ENCODE results near the gene BOK. TPM values are rescaled to one million over a fixed set of nuclear protein-coding genes. Genes with fewer than 3 reads are reported as not detected.

BOK gene
- polyA plus RNA-seq, 3 donors: 0.05 TPM; not detected in 2

DNA sequence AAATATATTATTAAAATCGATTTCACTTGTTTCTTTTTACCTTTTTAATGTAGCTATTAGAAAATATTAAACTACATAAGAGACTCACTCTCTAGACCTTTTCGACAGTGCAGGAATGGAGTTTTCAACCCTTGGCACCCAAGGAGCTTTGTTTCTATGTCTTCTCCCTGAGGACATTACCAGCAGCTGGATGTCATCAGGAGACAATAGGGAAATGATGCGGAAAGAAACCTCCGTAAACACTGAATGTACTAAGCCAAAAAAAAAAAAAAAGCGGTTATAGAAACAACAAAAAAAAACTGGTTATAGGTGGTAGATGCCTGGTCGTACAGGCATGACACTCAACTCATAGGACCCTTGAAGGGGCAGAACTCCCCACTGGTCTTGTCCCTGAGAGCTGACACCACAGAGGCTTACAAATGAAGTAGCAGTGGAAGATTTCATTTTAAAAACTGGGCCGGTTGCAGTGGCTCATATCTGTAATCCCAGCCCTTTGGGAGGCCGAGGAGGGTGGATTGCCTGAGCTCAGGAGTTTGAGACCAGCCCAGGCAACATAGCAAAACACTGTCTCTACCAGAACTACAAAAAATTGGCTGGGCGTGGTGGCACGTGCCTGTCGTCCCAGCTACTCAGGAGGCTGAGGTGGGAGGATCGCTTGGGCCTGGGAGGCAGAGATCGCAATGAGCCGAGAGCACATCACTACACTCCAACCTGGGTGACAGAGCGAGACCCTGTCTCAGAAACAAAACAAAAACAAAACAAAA lies 54.7 kb downstream of the BOK start:
- Histone ChIP-seq H3K27ac (ENCODE audit: low read depth in 1 of 2, low read length in 2 of 2) (no peak overlapping the region), H3K4me1 (ENCODE audit: control insufficient read depth in 1 of 2, insufficient read depth in 2 of 2, low read length in 2 of 2) (peaks cover 17 to 24% of the 10 kb centered on the region in 2 donors), H2AFZ (ENCODE audit: insufficient read depth, low read depth, low read length, poor library complexity, severe bottlenecking) (no peak overlapping the region), H4K20me1 (ENCODE audit: insufficient read depth, low read length) (peaks cover 15% of the 10 kb centered on the region), H3K9me3 (replicated peaks in 1 of 2; ENCODE audit: control insufficient read depth in 1 of 2, insufficient read depth in 1 of 2, low read length in 2 of 2) (no peaks in the 10 kb centered on the region), H3K4me2 (replicated peaks; ENCODE audit: extremely low read depth, low read length, poor library complexity, severe bottlenecking) (no peak overlapping the region), H3K27me3 (ENCODE audit: control insufficient read depth in 2 of 2, insufficient read depth in 2 of 2, low read length in 2 of 2) (no peaks in the 10 kb centered on the region), H3K9ac (ENCODE audit: insufficient read depth, low read length, poor library complexity, severe bottlenecking) (no peak overlapping the region), H3K36me3 (replicated peaks in 1 of 2; ENCODE audit: control insufficient read depth in 1 of 2, insufficient read depth in 2 of 2, low read length in 2 of 2) (peaks cover 5 to 14% of the 10 kb centered on the region in 2 donors), H3K79me2 (ENCODE audit: insufficient read depth, low read length) (no peaks in the 10 kb centered on the region), H3K4me3 (replicated peaks in 1 of 3; ENCODE audit: low read depth in 2 of 3, low read length in 3 of 3) (no peak overlapping the region)
- TF ChIP-seq, protein P1, sequence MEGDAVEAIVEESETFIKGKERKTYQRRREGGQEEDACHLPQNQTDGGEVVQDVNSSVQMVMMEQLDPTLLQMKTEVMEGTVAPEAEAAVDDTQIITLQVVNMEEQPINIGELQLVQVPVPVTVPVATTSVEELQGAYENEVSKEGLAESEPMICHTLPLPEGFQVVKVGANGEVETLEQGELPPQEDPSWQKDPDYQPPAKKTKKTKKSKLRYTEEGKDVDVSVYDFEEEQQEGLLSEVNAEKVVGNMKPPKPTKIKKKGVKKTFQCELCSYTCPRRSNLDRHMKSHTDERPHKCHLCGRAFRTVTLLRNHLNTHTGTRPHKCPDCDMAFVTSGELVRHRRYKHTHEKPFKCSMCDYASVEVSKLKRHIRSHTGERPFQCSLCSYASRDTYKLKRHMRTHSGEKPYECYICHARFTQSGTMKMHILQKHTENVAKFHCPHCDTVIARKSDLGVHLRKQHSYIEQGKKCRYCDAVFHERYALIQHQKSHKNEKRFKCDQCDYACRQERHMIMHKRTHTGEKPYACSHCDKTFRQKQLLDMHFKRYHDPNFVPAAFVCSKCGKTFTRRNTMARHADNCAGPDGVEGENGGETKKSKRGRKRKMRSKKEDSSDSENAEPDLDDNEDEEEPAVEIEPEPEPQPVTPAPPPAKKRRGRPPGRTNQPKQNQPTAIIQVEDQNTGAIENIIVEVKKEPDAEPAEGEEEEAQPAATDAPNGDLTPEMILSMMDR (IDR thresholded peaks at IDR 0.05): no peak
- no peak overlapping the region for H3K27ac Mint-ChIP-seq
- peaks cover 22% of the 10 kb centered on the region for H3K4me1 Mint-ChIP-seq
- DNase-seq: no peak
- H3K9me3 Mint-ChIP-seq: no peaks in the 10 kb centered on the region
- H3K27me3 Mint-ChIP-seq (ENCODE audit: low read depth in 3 of 3): peaks cover 6 to 9% (median 8%) of the 10 kb centered on the region in 3 donors
- H3K4me3 Mint-ChIP-seq: no peak overlapping the region
- intact Hi-C loops (cut with micrococcal nuclease): no loop called here
- peaks cover 36 to 44% of the 10 kb centered on the region in 2 donors for H3K36me3 Mint-ChIP-seq
- no CpG with 5 or more reads among the region's 15 CpGs for WGBS (ENCODE audit: insufficient coverage)

DNA sequence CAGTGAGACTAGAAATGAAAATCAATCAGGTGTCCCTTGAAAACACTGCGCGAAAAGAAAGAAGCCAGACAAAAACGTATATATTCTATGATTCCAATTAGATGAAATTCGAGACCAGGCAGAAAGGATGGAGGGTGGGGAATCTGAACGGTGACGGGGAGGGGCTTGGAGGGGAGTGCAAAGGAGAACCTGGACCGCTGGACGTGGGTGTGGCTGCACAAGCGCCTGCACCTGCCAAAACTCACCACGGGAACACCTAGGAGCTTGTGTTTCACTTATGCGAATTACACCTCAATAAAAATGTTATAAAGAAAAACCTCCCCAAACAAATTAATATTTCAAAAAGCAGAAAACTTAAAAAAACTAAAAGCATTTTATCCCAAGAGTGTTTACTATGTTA lies 56.5 kb downstream of the BOK start:
- H3K4me1 Mint-ChIP-seq: peaks cover 16% of the 10 kb centered on the region
- H3K27ac Mint-ChIP-seq: peak overlapping the region in 1 of 7 donors; percentile 68
- no peaks in the 10 kb centered on the region for H3K27me3 ChIP-seq (ENCODE audit: control insufficient read depth in 2 of 2, insufficient read depth in 2 of 2, low read length in 2 of 2)
- H3K4me3 Mint-ChIP-seq: no peak overlapping the region
- 92% methylated on average over 4 of the region's 11 CpGs for WGBS (ENCODE audit: insufficient coverage)
- DNase-seq: no peak
- H3K79me2 ChIP-seq (ENCODE audit: insufficient read depth, low read length): peaks cover 4% of the 10 kb centered on the region
- H3K36me3 Mint-ChIP-seq: peaks cover 36 to 51% of the 10 kb centered on the region in 2 donors
- TF ChIP-seq, protein P1 (IDR thresholded peaks at IDR 0.05): no peak
- H3K4me2 ChIP-seq (replicated peaks; ENCODE audit: extremely low read depth, low read length, poor library complexity, severe bottlenecking): no peak overlapping the region
- H3K9me3 ChIP-seq (replicated peaks in 1 of 2; ENCODE audit: control insufficient read depth in 1 of 2, insufficient read depth in 1 of 2, low read length in 2 of 2): no peaks in the 10 kb centered on the region
- no peak overlapping the region for H3K27ac ChIP-seq (ENCODE audit: low read depth in 1 of 2, low read length in 2 of 2)
- no peaks in the 10 kb centered on the region for H3K9me3 Mint-ChIP-seq
- no peak overlapping the region for H3K4me3 ChIP-seq (replicated peaks in 1 of 3; ENCODE audit: low read depth in 2 of 3, low read length in 3 of 3)
- H2AFZ ChIP-seq (ENCODE audit: insufficient read depth, low read depth, low read length, poor library complexity, severe bottlenecking): no peak overlapping the region
- peaks cover 2 to 5% (median 3%) of the 10 kb centered on the region in 3 donors for H3K27me3 Mint-ChIP-seq (ENCODE audit: low read depth in 3 of 3)
- peaks cover 11 to 17% of the 10 kb centered on the region in 2 donors for H3K36me3 ChIP-seq (replicated peaks in 1 of 2; ENCODE audit: control insufficient read depth in 1 of 2, insufficient read depth in 2 of 2, low read length in 2 of 2)
- no peak overlapping the region for H3K9ac ChIP-seq (ENCODE audit: insufficient read depth, low read length, poor library complexity, severe bottlenecking)
- intact Hi-C loops (cut with micrococcal nuclease): loop anchor here (5.0 kb wide), 2 partner anchors 108 to 277 kb away; partner anchors contain the start of gene STK25 (in 1 of the 2)
- H4K20me1 ChIP-seq (ENCODE audit: insufficient read depth, low read length): peaks cover 6% of the 10 kb centered on the region
- H3K4me1 ChIP-seq (ENCODE audit: control insufficient read depth in 1 of 2, insufficient read depth in 2 of 2, low read length in 2 of 2): peaks cover 14 to 18% of the 10 kb centered on the region in 2 donors
